GM18858 (cell line): ENCODE measurements around the gene KIAA1328.
"Not testable (repeated sequence)": the region's sequence is repeated elsewhere in the genome, so short reads cannot be mapped to it uniquely, and the experiment has no call there.

Experiments used
- ATAC-seq: cut with Tn5 transposase; IDR thresholded peaks from one replicate; pipeline ENCODE4 v1.9.1; 2021; ENCODE audit not compliant: unreplicated experiment

The KIAA1328 gene

GRCh38 chr18:36828630-36829361 lies at the start of gene KIAA1328, which contains the start of gene TPGS2:
TSS of gene KIAA1328 (plus strand) at chr18:36829127. CDS start at chr18:36829139, 12 bp downstream.
TSS of gene TPGS2 (minus strand) at chr18:36829002. CDS start at chr18:36828767, 235 bp downstream.
- peak; percentile 89 for ATAC-seq

- no peak for ATAC-seq
These were observed 48.2 kb upstream of the KIAA1328 start for GRCh38 chr18:36780748-36781147.

GRCh38 chr18:36782710-36783109 lies 46.2 kb upstream of the KIAA1328 start:
- ATAC-seq = no peak

GRCh38 chr18:36783792-36784191 lies 45.1 kb upstream of the KIAA1328 start:
- no peak for ATAC-seq

GRCh38 chr18:36786686-36787085 lies 42.2 kb upstream of the KIAA1328 start:
- ATAC-seq = no peak

- ATAC-seq = no peak
These were observed 36.2 kb upstream of the KIAA1328 start for GRCh38 chr18:36792634-36793283.

GRCh38 chr18:36798738-36799473 lies 30.0 kb upstream of the KIAA1328 start:
- no peak for ATAC-seq

- no peak for ATAC-seq
These were observed 23.8 kb upstream of the KIAA1328 start for GRCh38 chr18:36805105-36805504.

- no peak for ATAC-seq
These were observed 20.2 kb upstream of the KIAA1328 start for GRCh38 chr18:36808681-36809080.

- ATAC-seq = peak; percentile 96
These were observed 19.1 kb upstream of the KIAA1328 start for GRCh38 chr18:36809590-36810381.

GRCh38 chr18:36811430-36811829 lies 17.5 kb upstream of the KIAA1328 start:
- ATAC-seq = no peak

GRCh38 chr18:36811955-36812354 lies 17.0 kb upstream of the KIAA1328 start:
- ATAC-seq = no peak

GRCh38 chr18:36812678-36813077 lies 16.2 kb upstream of the KIAA1328 start:
- ATAC-seq = no peak

- ATAC-seq = no peak
These were observed 15.7 kb upstream of the KIAA1328 start for GRCh38 chr18:36813101-36813775.

GRCh38 chr18:36813824-36814223 lies 15.1 kb upstream of the KIAA1328 start:
- ATAC-seq = no peak

- ATAC-seq = no peak
These were observed 13.9 kb upstream of the KIAA1328 start for GRCh38 chr18:36814994-36815393.

- not testable (repeated sequence) for ATAC-seq
These were observed 12.8 kb upstream of the KIAA1328 start for GRCh38 chr18:36816096-36816495.

- ATAC-seq = no peak
These were observed 11.9 kb upstream of the KIAA1328 start for GRCh38 chr18:36817039-36817438.

- no peak for ATAC-seq
These were observed 10.3 kb upstream of the KIAA1328 start for GRCh38 chr18:36818652-36819051.

GRCh38 chr18:36819621-36820020 lies 9.3 kb upstream of the KIAA1328 start:
- ATAC-seq = no peak
